K562 (cell line): ENCODE data around the gene CSE1L. TPM values are rescaled to one million over a fixed set of nuclear protein-coding genes. Genes with fewer than 3 reads are reported as not detected.

ENCODE experiments used
- ATAC-seq: fragments of 200-7000 bp; cut with Tn5 transposase; 3 replicates; pipeline ENCODE4 v1.9.1; 2020; ENCODE audit warnings: moderate library complexity
- BruUV-seq: library from RNA; stranded (reverse); fragments of 400-500 nt; replicated peaks from 2 replicates; lab custom pipeline; 2021; lab: Mats Ljungman, UMichigan
- CTCF ChIA-PET: fragments of 300-600 bp; formaldehyde crosslinking; extraction: SDS; loops from one replicate; lab custom pipeline; 2021; ENCODE audit warnings: low intra/inter-chr PET ratio; lab: Yijun Ruan, JAX
- POLR2A ChIA-PET: fragments of 300-600, 350-650 bp; sonication (Branson Sonifier 250); formaldehyde crosslinking; extraction: SDS; loops from one replicate; lab custom pipeline; 2021; ENCODE audit warnings: antibody characterized with exemption, inconsistent platforms; lab: Yijun Ruan, JAX
- DNase-seq, 4 experiments: peaks; one replicate each; pipeline versions ENCODE4 v3.0.0 to v3.0.0-alpha.2; 2011 to 2018; ENCODE audit warnings: low spot score in 3 of 4, mixed read lengths in 3 of 4; ENCODE audit errors: extremely low read depth in 1 of 4
- FAIRE-seq: peaks from 2 replicates; lab custom pipeline; 2011; peaks lifted over from hg19 to GRCh38; lab: Jason Lieb, UNC
- H2AFZ ChIP-seq: 2 replicates; pipeline ENCODE4 v1.6.0; 2011; ENCODE audit warnings: low read depth, low read length, control low read depth, inconsistent platforms
- H3K27ac ChIP-seq: fragments of 200-600 bp; 3 replicates; pipeline ENCODE4 v1.8.0; 2011; ENCODE audit warnings: low read depth, mild to moderate bottlenecking, control low read depth, inconsistent platforms, low read length, moderate library complexity, mixed read lengths; ENCODE audit errors: extremely low read depth
- H3K27me3 ChIP-seq, 2 experiments: fragments of 300-600 bp in 1 of 2; 2 replicates in 1 of 2; 3 replicates in 1 of 2; pipeline versions ENCODE4 v1.6.0 to v1.8.0; 2011; ENCODE audit warnings: inconsistent platforms in 2 of 2, low read length in 2 of 2, mild to moderate bottlenecking in 1 of 2, mixed read lengths in 1 of 2, moderate library complexity in 1 of 2; ENCODE audit not compliant: control insufficient read depth in 2 of 2, insufficient read depth in 2 of 2
- H3K36me3 ChIP-seq: fragments of 300-600 bp; 3 replicates; pipeline ENCODE4 v1.8.0; 2011; ENCODE audit warnings: mild to moderate bottlenecking, low read length, inconsistent platforms; ENCODE audit not compliant: control insufficient read depth, insufficient read depth
- H3K4me1 ChIP-seq, 2 experiments: fragments of 200-600 bp in 1 of 2; replicated peaks in 1 of 2; 2 replicates in 1 of 2; 3 replicates in 1 of 2; pipeline versions ENCODE4 v1.5.1 to v1.8.0; 2011; ENCODE audit warnings: inconsistent platforms in 2 of 2, low read length in 2 of 2, mild to moderate bottlenecking in 1 of 2, mixed read lengths in 1 of 2, moderate library complexity in 1 of 2; ENCODE audit not compliant: control insufficient read depth in 2 of 2, insufficient read depth in 2 of 2
- H3K4me2 ChIP-seq: 2 replicates; pipeline ENCODE4 v1.6.1; 2011; ENCODE audit warnings: low read length, control low read depth, inconsistent platforms, mixed read lengths; ENCODE audit not compliant: insufficient read depth
- H3K4me3 ChIP-seq: fragments of 200-600 bp; sonication (generic), shearing (Covaris generic); 2 replicates; pipeline ENCODE4 v1.5.1; 2016; ENCODE audit warnings: control low read depth, inconsistent platforms
- H3K79me2 ChIP-seq: fragments of 200-600 bp; 3 replicates; pipeline ENCODE4 v1.8.0; 2011; ENCODE audit warnings: low read length, inconsistent platforms; ENCODE audit not compliant: control insufficient read depth, insufficient read depth
- H3K9ac ChIP-seq, 2 experiments: 2 replicates each; pipeline versions ENCODE4 v1.6.0 to v1.6.1; 2011; ENCODE audit warnings: low read depth in 2 of 2, low read length in 2 of 2, control low read depth in 1 of 2, inconsistent platforms in 1 of 2, mild to moderate bottlenecking in 1 of 2, mixed read lengths in 1 of 2; ENCODE audit not compliant: insufficient read depth in 1 of 2
- H3K9me1 ChIP-seq: one replicate; pipeline ENCODE4 v1.6.0; 2011; ENCODE audit warnings: inconsistent platforms, mild to moderate bottlenecking, low read length, moderate library complexity; ENCODE audit not compliant: control insufficient read depth, insufficient read depth
- H3K9me3 ChIP-seq: replicated peaks from 2 replicates; pipeline ENCODE4 v1.5.1; 2011; ENCODE audit warnings: low read depth, low read length, inconsistent platforms; ENCODE audit not compliant: control insufficient read depth, insufficient read depth
- H4K20me1 ChIP-seq: replicated peaks from 2 replicates; pipeline ENCODE4 v1.6.1; 2011; ENCODE audit warnings: low read length, inconsistent platforms, mixed read lengths; ENCODE audit not compliant: control insufficient read depth, insufficient read depth
- BRF1 ChIP-seq: IDR thresholded peaks from 3 replicates; pipeline ENCODE4 v1.6.1; 2011; ENCODE audit warnings: borderline replicate concordance, mild to moderate bottlenecking; ENCODE audit not compliant: insufficient read length; ENCODE audit errors: extremely low read depth
- CBFA2T3 ChIP-seq: fragments of 450-650 bp; IDR thresholded peaks from 2 replicates; pipeline ENCODE4 v1.6.1; 2017
- JUNB ChIP-seq: fragments of 450-650 bp; formaldehyde crosslinking; conservative IDR thresholded peaks from 2 replicates; pipeline ENCODE4 v1.4.0; 2020; ENCODE audit warnings: mild to moderate bottlenecking
- MEIS2 ChIP-seq: fragments of 450-650 bp; IDR thresholded peaks from 2 replicates; pipeline ENCODE4 v1.6.1; 2014; ENCODE audit warnings: mild to moderate bottlenecking; ENCODE audit not compliant: partially characterized antibody
- TAL1 ChIP-seq: fragments of 450-650 bp; IDR thresholded peaks from 2 replicates; pipeline ENCODE4 v1.6.1; 2016; ENCODE audit warnings: mild to moderate bottlenecking
- TCF3 ChIP-seq: sonication (generic); formaldehyde crosslinking; IDR thresholded peaks from 2 replicates; pipeline ENCODE4 v1.4.0; 2020; ENCODE audit warnings: mild to moderate bottlenecking, missing genetic modification reagents
- TEAD1 ChIP-seq, 2 experiments: fragments of 450-650 bp in 1 of 2; sonication (generic) in 1 of 2; formaldehyde crosslinking; IDR thresholded peaks; 2 replicates each; pipeline versions ENCODE4 v1.4.0 to v1.8.0; 2020 to 2022; ENCODE audit warnings: mild to moderate bottlenecking in 2 of 2, missing genetic modification reagents in 1 of 2
- ZNF174 ChIP-seq: fragments of 250-450 bp; sonication (Bioruptor Pico); IDR thresholded peaks from 2 replicates; pipeline ENCODE4 v1.4.0; 2020; ENCODE audit warnings: mild to moderate bottlenecking
- WGBS: fragments of 100-300 bp; shearing (Covaris generic); methylation state at CpG from one replicate; pipeline ENCODE4 v1.1.6; 2016; ENCODE audit warnings: low coverage, mixed read lengths; ENCODE audit not compliant: insufficient coverage; ENCODE audit errors: missing lambda C conversion rate; 5-methylcytosine and 5-hydroxymethylcytosine counted together
- in situ Hi-C: fragments of 300-500 bp; cut with MboI; formaldehyde crosslinking; loops from 4 replicates; pipeline ENCODE4 v1.15.0; 2018; ENCODE audit warnings: inconsistent platforms, mixed read lengths
- intact Hi-C: fragments of 100-400 bp; cut with micrococcal nuclease; formaldehyde crosslinking; loops from 2 replicates; pipeline ENCODE4 v1.14.2; 2022
- polyA plus RNA-seq, 8 experiments: library from polyadenylated mRNA; depleted of rRNA in 4 of 8; stranded (reverse) in 5 of 8; unstranded in 3 of 8; fragments of >200 nt; fragmentation: Nextera tagmentation in 2 of 8; fragmentation: Illumina TruSeq in 1 of 8; extraction: Ambion mirVana in 2 of 8; extraction: Trizol in 1 of 8; gene quantifications; 2 replicates each; pipeline versions ENCODE4 v1.2.1 to v1.2.3, GENCODE V29; 2011 to 2014; ENCODE audit warnings: inconsistent platforms in 1 of 8, missing spikeins in 1 of 8
- total RNA-seq, 7 experiments: library from RNA; depleted of rRNA in 6 of 7; stranded (reverse); fragments of >200 nt in 6 of 7; fragmentation: Illumina TruSeq in 2 of 7; extraction: Trizol in 2 of 7; gene quantifications; 2 replicates each; pipeline versions ENCODE4 v1.2.1 to v1.2.3, GENCODE V29; 2011 to 2021; ENCODE audit warnings: low replicate concordance in 1 of 7
- TF ChIP-seq, protein P1 (sequence below), 2 experiments: IDR thresholded peaks in 1 of 2; conservative IDR thresholded peaks in 1 of 2; 2 replicates each; pipeline ENCODE4 v1.6.1; 2016; ENCODE audit warnings: low read depth in 2 of 2, mild to moderate bottlenecking in 1 of 2, missing compliant biosample characterization in 1 of 2, missing genetic modification characterization in 1 of 2, moderate library complexity in 1 of 2
- TF ChIP-seq, protein P2 (sequence below), 2 experiments: fragments of 450-650 bp; IDR thresholded peaks; 2 replicates each; pipeline ENCODE4 v1.6.1; 2016; ENCODE audit warnings: mild to moderate bottlenecking in 2 of 2, borderline replicate concordance in 1 of 2, low read depth in 1 of 2, moderate library complexity in 1 of 2

CSE1L gene
- total and polyA plus RNA-seq, 9 of the 15 experiments (the other 6 are each of a cell fraction or from before 2014, with no cell fraction given), result 138 to 280 (median 209) TPM

DNA sequence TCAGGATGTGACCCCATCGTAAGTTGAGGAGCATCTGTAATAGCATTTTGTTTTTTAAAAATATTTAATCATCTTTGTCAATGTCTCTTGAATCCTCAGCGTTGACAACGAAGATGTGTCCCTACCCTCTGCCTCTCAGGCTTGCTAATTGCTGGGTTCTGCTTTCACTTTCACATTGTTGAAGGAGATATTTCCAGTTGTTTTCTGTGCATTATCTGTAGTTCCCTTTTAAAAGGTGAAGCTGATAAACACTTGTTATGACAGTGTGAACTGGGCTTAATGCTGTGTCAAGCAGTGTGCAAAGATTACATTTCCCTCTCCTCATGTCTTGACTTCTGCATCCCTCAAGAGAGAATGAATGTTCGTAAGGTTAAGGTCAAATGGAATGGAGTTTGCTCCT is 54.9 kb downstream of the CSE1L start:
- ATAC-seq (no peak), FAIRE-seq (peak; percentile 77), DNase-seq (no peak)
- Histone ChIP-seq H4K20me1 (peaks cover 14% of the 10 kb centered on the region; the same call in 1 of the 2 replicates), H2AFZ (no peak overlapping the region), H3K9ac (no peak overlapping the region), H3K9me3 (no peaks in the 10 kb centered on the region), H3K4me1 (no peaks in the 10 kb centered on the region; a peak in 1 of 5 replicates), H3K4me3 (no peak overlapping the region), H3K27ac (no peak overlapping the region), H3K36me3 (peaks cover 76% of the 10 kb centered on the region), H3K79me2 (peaks cover 10% of the 10 kb centered on the region; the same call in 1 of the 3 replicates), H3K9me1 (no peaks in the 10 kb centered on the region), H3K27me3 (no peaks in the 10 kb centered on the region), H3K4me2 (no peak overlapping the region; the same call in 1 of the 2 replicates)
- in situ Hi-C loops, result no loop called here
- peak; percentile 46; the same call in 1 of the 2 replicates for TF ChIP-seq TCF3
- TF ChIP-seq MEIS2, result peak; percentile 10
- 0 out of 2 replicates have a peak, but pooled peaks have one; percentile 16 for TF ChIP-seq CBFA2T3
- peak; percentile 52 for TF ChIP-seq TAL1
- TF ChIP-seq, protein P1, sequence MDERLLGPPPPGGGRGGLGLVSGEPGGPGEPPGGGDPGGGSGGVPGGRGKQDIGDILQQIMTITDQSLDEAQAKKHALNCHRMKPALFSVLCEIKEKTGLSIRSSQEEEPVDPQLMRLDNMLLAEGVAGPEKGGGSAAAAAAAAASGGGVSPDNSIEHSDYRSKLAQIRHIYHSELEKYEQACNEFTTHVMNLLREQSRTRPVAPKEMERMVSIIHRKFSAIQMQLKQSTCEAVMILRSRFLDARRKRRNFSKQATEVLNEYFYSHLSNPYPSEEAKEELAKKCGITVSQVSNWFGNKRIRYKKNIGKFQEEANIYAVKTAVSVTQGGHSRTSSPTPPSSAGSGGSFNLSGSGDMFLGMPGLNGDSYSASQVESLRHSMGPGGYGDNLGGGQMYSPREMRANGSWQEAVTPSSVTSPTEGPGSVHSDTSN (CRISPR knock-in tag; IDR thresholded peaks at IDR 0.05; ENCODE audit: low read depth), result no peak
- TF ChIP-seq, protein P1 (tag; conservative IDR thresholded peaks at IDR 0.05; ENCODE audit: low read depth), result peak; percentile 33; the same call in 1 of the 2 replicates
- TF ChIP-seq, protein P2, sequence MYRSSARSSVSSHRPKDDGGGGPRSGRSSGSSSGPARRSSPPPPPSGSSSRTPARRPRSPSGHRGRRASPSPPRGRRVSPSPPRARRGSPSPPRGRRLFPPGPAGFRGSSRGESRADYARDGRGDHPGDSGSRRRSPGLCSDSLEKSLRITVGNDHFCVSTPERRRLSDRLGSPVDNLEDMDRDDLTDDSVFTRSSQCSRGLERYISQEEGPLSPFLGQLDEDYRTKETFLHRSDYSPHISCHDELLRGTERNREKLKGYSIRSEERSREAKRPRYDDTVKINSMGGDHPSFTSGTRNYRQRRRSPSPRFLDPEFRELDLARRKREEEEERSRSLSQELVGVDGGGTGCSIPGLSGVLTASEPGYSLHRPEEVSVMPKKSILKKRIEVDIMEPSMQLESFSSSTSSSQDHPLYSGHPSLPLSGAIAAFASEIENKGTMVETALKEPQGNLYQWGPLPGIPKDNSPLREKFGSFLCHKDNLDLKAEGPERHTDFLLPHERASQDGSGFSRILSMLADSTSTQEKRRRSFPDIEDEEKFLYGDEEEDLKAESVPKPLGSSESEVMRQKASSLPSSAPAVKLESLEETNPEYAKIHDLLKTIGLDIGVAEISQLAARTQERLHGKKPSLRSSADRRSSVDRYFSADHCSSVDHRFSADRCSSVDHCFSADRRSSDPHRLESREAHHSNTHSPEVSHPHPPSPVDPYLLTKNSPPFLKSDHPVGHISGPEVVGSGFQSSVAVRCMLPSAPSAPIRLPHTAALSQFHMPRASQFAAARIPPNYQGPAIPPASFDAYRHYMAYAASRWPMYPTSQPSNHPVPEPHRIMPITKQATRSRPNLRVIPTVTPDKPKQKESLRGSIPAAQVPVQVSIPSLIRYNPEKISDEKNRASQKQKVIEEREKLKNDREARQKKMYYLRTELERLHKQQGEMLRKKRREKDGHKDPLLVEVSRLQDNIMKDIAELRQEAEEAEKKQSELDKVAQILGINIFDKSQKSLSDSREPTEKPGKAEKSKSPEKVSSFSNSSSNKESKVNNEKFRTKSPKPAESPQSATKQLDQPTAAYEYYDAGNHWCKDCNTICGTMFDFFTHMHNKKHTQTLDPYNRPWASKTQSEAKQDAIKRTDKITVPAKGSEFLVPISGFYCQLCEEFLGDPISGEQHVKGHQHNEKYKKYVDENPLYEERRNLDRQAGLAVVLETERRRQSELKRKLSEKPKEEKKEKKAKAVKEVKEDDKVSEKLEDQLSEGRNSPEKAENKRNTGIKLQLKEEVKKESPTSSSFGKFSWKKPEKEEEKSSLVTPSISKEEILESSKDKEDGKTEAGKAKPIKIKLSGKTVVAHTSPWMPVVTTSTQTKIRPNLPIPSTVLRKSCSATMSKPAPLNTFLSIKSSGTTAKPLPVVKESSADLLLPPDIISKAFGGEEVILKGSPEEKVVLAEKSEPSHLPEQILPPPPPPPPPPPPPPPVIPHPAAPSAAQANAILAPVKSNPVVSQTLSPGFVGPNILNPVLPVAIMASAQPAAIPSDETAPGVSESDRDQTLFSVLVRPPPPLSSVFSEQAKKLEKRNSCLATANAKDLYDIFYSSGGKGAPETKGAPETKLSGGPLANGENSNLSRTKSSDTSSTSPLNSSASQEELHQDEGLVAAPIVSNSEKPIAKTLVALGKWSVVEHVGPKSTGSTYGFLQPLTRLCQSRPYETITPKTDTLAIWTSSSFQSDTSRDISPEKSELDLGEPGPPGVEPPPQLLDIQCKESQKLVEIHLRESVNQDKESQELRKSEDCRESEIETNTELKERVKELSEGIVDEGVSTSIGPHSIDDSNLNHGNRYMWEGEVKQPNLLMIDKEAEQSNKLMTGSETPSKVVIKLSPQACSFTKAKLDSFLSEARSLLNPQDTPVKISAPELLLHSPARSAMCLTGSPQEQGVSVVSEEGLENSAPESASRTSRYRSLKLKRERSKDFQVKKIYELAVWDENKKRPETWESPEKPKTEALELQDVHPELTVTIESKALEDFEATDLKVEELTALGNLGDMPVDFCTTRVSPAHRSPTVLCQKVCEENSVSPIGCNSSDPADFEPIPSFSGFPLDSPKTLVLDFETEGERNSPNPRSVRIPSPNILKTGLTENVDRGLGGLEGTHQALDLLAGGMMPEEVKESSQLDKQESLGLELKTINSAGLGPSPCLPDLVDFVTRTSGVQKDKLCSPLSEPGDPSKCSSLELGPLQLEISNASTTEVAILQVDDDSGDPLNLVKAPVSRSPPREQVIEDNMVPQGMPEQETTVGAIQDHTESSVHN (IDR thresholded peaks at IDR 0.05; ENCODE audit: borderline replicate concordance in 1 of 2, low read depth in 1 of 2), result peak in 1 of 2 experiments; percentile 49; a peak in 1 of 4 replicates
- no peak for TF ChIP-seq BRF1
- TF ChIP-seq TEAD1 (CRISPR knock-in tag; IDR thresholded peaks at IDR 0.05), result peak in 1 of 2 experiments; percentile 28; a peak in 1 of 4 replicates
- no peak for TF ChIP-seq ZNF174 (CRISPR knock-in tag)
- TF ChIP-seq JUNB (CRISPR knock-in tag), result no peak
- CTCF ChIA-PET, result no interaction called here
- intact Hi-C loops, result loop anchor here (10.0 kb wide), 1 partner anchor 466 kb away; no protein-coding TSS in a partner anchor
- BruUV-seq, result TSS peak; percentile 4
- POLR2A ChIA-PET, result interaction anchor here (0.7 to 2.5 kb wide), 5 partner anchors 9 to 142 kb away, joined by 3 to 8 read pairs (median 4); no protein-coding TSS in a partner anchor
- WGBS, result 92% methylated on average over 4 of the region's 4 CpGs
